HG02642 (cell line): Measurements from ENCODE around the gene HYAL3.
"Not testable (repeated sequence)": the region's sequence is repeated elsewhere in the genome, so short reads cannot be mapped to it uniquely, and the experiment has no call there.

ENCODE experiments used
- ATAC-seq: cut with Tn5 transposase; IDR thresholded peaks from one replicate; pipeline ENCODE4 v1.9.1; 2021; ENCODE audit warnings: mild to moderate bottlenecking; ENCODE audit not compliant: unreplicated experiment, poor library complexity

The HYAL3 gene

GRCh38 chr3:50260942-50261441 is 38.2 kb downstream of the HYAL3 start:
- no peak for ATAC-seq

DNA sequence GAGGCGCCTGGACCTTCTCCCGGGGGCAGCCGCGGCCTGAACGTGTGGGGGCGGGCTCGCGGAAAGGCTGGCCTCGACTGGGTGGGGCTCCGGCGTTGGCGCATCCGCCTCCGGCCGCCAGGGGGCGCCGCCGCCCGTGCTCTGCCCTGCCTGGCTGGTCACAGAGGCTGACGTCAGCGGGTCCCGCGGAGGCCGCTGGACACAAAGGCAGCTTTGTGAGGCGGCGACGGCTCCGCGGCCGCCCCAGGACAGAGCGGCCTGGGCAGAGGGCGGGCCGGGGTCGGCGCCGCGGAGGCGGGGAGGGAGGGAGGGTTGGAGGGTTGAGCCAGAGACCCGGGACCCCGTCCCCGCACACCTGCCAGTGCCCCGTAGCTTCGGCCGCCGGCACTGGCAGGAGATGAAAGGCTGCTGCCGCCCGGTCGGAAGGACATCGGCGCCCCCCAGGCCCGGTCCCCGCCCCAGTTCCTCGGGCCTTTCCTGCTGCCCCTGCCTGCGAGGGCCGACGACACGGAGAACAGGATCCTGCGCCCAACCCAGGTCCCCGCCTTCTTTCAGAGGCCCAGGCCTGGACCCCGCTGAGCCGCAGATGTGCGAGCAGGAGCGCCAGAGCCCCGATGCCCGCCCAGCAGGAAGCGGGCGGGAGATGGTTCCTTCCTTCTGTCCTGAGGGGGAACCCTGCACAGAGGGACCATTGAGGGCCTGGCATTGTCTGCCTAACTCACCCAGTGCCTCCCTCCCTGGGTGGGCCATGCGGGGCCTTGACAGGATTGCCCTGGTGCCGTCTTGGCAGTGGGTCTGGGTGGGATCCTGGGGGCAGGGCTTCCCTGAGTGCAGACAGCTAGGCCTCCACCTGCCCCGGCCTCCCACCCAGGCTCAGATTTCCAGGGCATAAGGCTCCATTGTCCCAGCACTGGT is 38.9 kb downstream of the HYAL3 start:
- ATAC-seq: peak; percentile 75

DNA sequence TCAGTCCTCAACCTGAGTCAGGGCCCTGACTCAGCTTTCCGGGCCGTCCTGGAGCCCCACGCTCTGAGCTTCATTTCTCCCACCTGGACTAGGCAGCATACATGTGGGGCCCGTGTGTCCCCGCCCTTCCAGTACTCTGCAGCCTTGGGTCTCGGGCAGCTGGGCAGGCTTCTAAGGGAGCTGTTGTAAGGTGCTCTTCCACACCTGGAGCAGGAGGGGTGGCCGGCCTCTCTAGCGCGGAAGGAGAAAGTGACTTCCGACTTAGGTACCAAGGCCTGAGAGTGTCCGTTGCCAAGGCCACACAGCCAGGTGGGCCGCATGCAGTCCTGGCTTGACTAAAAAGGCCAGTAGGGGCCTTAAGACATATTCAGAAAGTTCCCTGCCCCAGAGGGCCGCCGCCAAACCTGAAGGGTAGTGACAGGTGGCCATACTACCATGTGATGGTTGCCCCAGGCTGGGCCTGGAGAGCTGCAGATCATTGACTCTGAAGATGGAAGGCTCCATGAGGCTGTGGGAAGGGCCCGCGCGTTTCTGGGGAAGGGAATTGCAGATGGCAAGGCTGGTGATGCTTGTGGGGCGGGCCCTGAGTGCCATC is 39.7 kb downstream of the HYAL3 start:
- ATAC-seq: peak; percentile 25

DNA sequence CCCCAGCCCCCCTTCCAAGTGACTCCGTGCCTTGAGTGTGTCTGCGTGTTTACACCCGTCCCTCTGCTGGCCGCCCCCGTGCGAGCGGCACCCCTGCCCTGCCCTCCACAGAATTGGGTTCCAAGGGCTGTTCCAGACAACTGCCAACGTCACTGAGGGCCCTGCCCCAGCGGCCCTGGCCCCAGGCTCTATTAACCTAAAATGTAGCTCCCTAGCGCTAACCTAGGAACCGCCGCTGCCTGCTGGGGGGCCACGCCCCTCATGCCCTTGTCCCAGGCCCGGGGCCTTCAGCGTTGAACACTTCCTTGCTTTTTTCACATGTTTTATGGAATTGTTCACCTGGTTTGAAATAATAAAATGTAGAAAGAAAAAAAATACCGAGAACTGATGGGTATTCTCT is 40.2 kb downstream of the HYAL3 start:
- ATAC-seq: no peak

DNA sequence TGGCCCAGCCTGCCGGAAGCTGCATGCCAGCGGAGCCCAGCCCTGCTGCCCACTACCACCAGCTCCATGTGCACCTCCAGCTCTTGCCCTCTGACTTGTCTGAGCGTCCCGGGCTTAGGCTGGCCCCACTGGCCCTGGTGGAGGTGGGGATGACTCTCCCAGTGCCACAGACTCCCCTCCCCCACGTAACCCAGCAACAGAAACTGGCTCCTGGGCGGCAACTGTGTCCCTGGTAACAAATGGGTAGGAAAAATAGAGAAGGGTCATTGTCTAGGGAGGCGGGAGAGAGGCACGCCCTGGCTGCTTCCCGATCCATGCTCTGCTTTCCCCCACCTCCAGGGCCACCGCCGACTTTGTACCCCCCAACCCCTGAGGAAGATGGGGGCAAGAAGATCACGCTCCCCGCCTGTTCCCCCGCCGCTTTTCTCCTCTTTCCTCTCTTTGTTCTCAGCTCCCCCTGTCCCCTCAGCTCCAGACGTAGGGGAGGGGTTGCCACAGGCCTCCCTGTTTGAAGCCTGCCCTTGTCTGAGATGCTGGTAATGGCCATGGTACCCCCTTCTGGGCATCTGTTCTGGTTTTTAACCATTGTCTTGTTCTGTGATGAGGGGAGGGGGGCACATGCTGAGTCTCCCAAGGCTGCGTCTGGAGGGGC is 41.0 kb downstream of the HYAL3 start:
- ATAC-seq: no peak

- ATAC-seq: no peak
These were observed 42.0 kb downstream of the HYAL3 start for GRCh38 chr3:50256978-50257890.

- no peak for ATAC-seq
These were observed 44.0 kb downstream of the HYAL3 start for GRCh38 chr3:50255251-50255615.

DNA sequence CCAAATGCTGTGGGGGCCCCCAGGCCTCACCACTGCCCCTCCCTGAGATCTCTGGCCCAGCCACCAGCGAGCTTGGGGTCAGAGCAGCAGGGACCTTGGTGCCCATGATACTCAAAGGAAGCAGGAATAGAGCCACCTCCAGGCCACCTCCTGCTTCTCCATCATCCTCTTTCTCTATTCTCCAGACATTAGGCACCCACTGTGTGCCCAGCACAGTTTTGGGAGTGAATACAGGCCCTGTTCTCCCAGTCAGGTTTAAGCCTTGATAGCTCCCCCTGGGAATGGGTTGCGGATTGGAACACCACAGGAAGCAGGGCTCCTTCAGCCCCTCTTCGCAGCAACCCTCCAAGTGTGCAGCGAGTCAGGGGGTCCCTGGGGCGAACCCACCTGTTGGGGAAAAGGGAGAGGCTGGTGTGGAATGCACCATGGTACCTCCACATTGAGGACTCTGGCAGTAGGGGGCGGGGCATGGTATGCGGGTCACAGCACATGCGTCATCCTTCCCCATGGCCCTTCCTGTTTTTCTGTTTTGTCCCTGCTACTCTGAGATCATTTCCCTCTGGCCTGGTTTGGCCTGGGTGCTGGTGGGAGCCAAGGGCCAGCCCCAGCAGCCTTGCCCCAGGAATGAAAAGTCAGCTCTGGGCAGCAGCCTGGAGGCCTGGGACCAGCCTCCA is 44.5 kb downstream of the HYAL3 start:
- ATAC-seq: no peak

GRCh38 chr3:50251220-50251619 is 48.0 kb downstream of the HYAL3 start:
- ATAC-seq: no peak

DNA sequence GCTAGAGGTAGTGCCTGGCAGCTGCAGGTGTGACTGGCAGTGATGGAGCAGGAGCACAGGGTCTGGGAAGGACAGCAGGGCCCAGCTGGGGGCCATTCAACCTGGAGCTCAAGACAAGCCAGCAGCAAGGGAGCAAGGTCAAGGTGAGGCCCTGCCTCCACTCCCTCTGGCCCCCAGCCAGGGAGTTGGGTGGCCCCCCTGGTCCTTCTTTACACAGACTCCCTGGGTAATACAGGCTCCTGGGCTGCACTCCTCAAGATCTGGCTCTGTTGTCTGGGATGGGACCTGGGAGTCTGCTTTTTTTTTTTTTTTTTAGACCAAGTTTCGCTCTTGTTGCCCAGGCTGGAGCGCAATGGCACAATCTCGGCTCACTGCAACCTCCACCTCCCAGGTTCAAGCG is 48.7 kb downstream of the HYAL3 start:
- ATAC-seq: no peak

DNA sequence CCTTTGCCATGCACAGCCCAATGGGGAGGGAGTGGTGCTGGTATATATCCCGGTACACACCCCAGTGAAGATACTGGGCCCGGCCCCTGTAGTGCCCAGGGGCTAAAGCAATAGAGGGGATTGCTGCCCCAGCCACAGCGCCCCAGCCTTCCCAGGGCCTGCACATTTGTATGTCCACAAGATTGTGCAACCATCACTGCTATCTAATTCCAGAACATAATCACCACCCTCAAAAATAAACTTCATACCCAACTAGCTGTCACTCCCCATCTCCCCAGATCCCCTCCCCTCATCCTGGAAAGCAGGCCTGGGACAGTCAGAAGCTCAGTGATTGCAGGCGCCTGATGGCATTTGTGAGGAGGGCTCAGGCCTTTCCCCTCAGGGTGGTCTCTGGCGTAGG is 49.7 kb downstream of the HYAL3 start:
- no peak for ATAC-seq

DNA sequence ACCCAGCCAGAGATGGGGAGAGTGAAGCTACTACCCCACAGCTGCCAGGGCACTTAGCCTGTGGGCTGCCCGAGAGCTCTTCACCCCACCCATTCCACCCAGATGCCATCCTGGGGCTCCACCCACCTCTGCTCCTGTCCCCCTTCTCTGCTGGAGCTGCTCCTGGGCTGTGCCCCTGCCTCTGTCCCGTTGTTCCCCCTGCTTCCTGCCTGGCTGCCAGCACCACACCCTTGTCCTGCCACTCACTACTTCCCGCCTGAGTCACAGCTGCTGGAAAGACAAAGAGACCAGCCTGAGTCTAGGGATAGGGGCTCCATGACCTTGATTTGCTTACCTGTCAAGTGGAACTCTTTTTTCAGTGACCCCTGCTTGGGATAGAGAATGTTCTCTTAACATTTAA is 50.8 kb downstream of the HYAL3 start:
- ATAC-seq: no peak

GRCh38 chr3:50246517-50246954 is 52.7 kb downstream of the HYAL3 start:
- peak; percentile 52 for ATAC-seq

DNA sequence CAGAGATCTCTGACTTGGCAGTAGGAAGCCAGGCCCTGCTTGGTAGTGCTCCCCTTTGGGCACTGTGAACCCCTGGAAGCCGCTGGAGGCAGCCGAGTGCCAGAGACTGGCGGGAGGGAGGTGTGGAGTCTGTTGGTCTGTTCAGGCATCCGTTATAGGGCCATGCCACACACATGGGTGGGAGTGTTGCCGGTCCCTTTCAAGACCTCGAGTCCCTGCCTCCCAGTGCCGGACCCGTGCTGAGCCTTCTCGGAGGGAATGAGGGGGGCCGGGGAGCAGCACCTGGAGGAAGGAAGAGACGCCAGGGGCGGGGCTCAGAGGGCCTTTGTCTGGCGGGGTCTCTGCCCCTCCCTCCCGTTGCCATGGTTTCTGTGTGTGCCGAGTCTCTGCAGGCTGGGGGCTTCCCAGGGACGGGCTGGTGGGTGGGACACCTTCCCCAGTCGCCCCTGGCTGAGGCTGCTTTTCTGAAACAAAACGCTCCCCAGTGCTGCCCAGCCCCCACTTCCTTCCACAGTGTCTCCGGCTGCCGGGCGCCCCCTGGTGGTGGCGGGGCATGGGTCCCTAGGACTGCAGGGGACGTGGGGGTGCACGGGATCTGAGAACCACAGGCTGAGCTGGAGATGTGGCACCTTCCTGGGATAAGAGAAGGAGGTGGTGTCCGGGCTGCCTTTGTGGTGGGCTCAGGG is 53.2 kb downstream of the HYAL3 start:
- ATAC-seq: peak; percentile 72

- no peak for ATAC-seq
These were observed 53.9 kb downstream of the HYAL3 start for GRCh38 chr3:50245251-50245745.

DNA sequence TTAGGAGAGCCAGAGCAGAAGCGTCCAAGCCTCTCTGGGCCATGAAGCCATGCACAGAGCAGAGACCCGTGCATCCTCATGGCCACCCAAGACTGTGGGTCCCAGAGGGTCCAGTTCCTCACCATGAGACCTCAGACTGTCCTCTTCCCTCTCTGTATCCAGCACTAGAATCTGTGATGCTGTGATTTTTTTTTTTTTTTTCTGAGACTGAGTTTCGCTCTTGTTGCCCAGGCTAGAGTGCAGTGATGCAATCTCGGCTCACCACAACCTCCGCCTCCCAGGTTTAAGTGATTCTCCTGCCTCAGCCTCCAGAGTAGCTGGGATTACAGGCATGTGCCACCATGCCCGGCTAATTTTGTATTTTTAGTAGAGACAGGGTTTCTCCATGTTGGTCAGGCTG is 54.4 kb downstream of the HYAL3 start:
- ATAC-seq: not testable (repeated sequence)

DNA sequence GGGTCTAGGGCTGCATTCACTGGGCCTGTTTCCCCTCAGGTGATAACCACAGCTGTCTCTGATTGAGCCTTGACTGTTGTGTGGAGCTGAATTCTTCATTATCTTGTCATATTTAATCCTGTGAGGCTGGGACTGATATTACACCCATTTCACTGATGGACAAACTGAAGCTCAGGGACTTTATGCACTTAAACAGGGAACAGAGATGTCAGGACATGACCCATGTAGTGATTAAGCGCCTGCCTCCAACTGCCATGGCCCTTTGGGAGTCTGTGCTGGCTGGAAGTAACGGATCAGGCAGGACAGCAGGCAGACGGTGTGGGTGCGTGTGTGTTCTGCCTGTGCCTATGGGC is 55.7 kb downstream of the HYAL3 start:
- ATAC-seq: no peak

GRCh38 chr3:50242851-50243542 is 56.2 kb downstream of the HYAL3 start:
- ATAC-seq: no peak
